ENCODE measurements around the gene MAN2B2.
"Not testable (repeated sequence)": the region's sequence is repeated elsewhere in the genome, so short reads cannot be mapped to it uniquely, and the experiment has no call there.

- not testable (repeated sequence) for TF ChIP-seq CTCF (IDR thresholded peaks at IDR 0.05); POLR2AphosphoS5 (IDR thresholded peaks at IDR 0.05); POLR2A (IDR thresholded peaks at IDR 0.05; ENCODE audit: low read depth); EP300 (IDR thresholded peaks at IDR 0.05)
These were observed 97.7 kb downstream of the MAN2B2 start for GRCh38 chr4:6672541-6673190.
